H1 (cell line): ENCODE data around the gene HECTD1. TPM values are rescaled to one million over a fixed set of nuclear protein-coding genes. Genes with fewer than 3 reads are reported as not detected.

ENCODE experiments used
- CTCF ChIA-PET: fragments of 300-600 bp; sonication (Branson Sonifier 250); formaldehyde crosslinking; loops from one replicate; lab custom pipeline; 2021; ENCODE audit not compliant: partially characterized antibody; lab: Charles Lee
- POLR2A ChIA-PET: fragments of 300-600 bp; sonication (Branson Sonifier 250); formaldehyde crosslinking; loops from one replicate; lab custom pipeline; 2021; ENCODE audit warnings: inconsistent platforms; ENCODE audit not compliant: partially characterized antibody; lab: Charles Lee
- DNase-seq, 2 experiments: peaks; one replicate each; pipeline versions ENCODE4 v3.0.0 to v3.0.0-alpha.2; 2010 to 2022; ENCODE audit warnings: low spot score in 2 of 2, low read depth in 1 of 2, mixed read lengths in 1 of 2
- FAIRE-seq: peaks from 2 replicates; lab custom pipeline; 2011; peaks lifted over from hg19 to GRCh38; lab: Jason Lieb, UNC
- H2AFZ ChIP-seq: 2 replicates; pipeline ENCODE4 v1.8.1; 2012; ENCODE audit warnings: low read length, inconsistent platforms
- H2AK5ac ChIP-seq: 2 replicates; pipeline ENCODE4 v1.6.1; 2013; ENCODE audit warnings: low read depth, low read length
- H2BK120ac ChIP-seq: replicated peaks from 2 replicates; pipeline ENCODE3; 2013; ENCODE audit warnings: low read depth, low read length, inconsistent platforms
- H2BK12ac ChIP-seq: 2 replicates; pipeline ENCODE4 v1.6.1; 2013; ENCODE audit warnings: low read depth, low read length
- H2BK15ac ChIP-seq: 2 replicates; pipeline ENCODE4 v1.6.1; 2013; ENCODE audit warnings: low read length
- H2BK20ac ChIP-seq: 2 replicates; pipeline ENCODE4 v1.6.1; 2013; ENCODE audit warnings: low read length
- H2BK5ac ChIP-seq: 2 replicates; pipeline ENCODE4 v1.6.1; 2013; ENCODE audit warnings: low read depth, low read length
- H3K14ac ChIP-seq: 2 replicates; pipeline ENCODE4 v1.6.1; 2013; ENCODE audit warnings: inconsistent platforms; ENCODE audit not compliant: insufficient read length
- H3K18ac ChIP-seq: 2 replicates; pipeline ENCODE4 v1.6.1; 2013; ENCODE audit warnings: low read length; ENCODE audit errors: extremely low read depth
- H3K23ac ChIP-seq: 2 replicates; pipeline ENCODE4 v1.6.1; 2013; ENCODE audit warnings: inconsistent platforms; ENCODE audit not compliant: insufficient read length
- H3K23me2 ChIP-seq: 2 replicates; pipeline ENCODE4 v1.6.1; 2013; ENCODE audit warnings: low read depth, low read length
- H3K27ac ChIP-seq: 2 replicates; pipeline ENCODE4 v1.6.1; 2011; ENCODE audit warnings: low read depth, low read length, inconsistent platforms
- H3K27me3 ChIP-seq, 4 experiments: replicated peaks in 1 of 4; 1 replicate in 1 of 4; 2 replicates in 3 of 4; pipeline versions ENCODE4 v1.6.1 to v1.8.1; 2011 to 2013; ENCODE audit warnings: low read length in 3 of 4, mild to moderate bottlenecking in 3 of 4, inconsistent platforms in 2 of 4, mixed read lengths in 2 of 4, moderate library complexity in 1 of 4; ENCODE audit not compliant: control insufficient read depth in 3 of 4, insufficient read depth in 3 of 4; ENCODE audit errors: extremely low read depth in 1 of 4
- H3K36me3 ChIP-seq, 4 experiments: 2 replicates each; pipeline versions ENCODE4 v1.6.1 to v1.8.1; 2011 to 2013; ENCODE audit warnings: mild to moderate bottlenecking in 4 of 4, low read length in 3 of 4, moderate library complexity in 2 of 4, control low read depth in 1 of 4, inconsistent platforms in 1 of 4; ENCODE audit not compliant: insufficient read depth in 4 of 4, control insufficient read depth in 2 of 4
- H3K4ac ChIP-seq: replicated peaks from 2 replicates; pipeline ENCODE3; 2013; ENCODE audit warnings: low read length, low read depth, mixed read lengths, inconsistent platforms; ENCODE audit not compliant: insufficient read length
- H3K4me1 ChIP-seq, 4 experiments: replicated peaks in 1 of 4; 1 replicate in 1 of 4; 2 replicates in 3 of 4; pipeline versions ENCODE4 v1.6.1 to v1.8.1; 2011 to 2013; ENCODE audit warnings: low read length in 3 of 4, inconsistent platforms in 2 of 4, mixed read lengths in 1 of 4; ENCODE audit not compliant: insufficient read depth in 4 of 4, control insufficient read depth in 3 of 4
- H3K4me2 ChIP-seq, 2 experiments: 2 replicates each; pipeline versions ENCODE4 v1.6.1 to v1.8.1; 2011 to 2013; ENCODE audit warnings: low read depth in 2 of 2, low read length in 2 of 2, control low read depth in 1 of 2, inconsistent platforms in 1 of 2, mild to moderate bottlenecking in 1 of 2; ENCODE audit not compliant: insufficient read depth in 1 of 2
- H3K4me3 ChIP-seq, 4 experiments: fragments of 200-600, 300-600 bp in 1 of 4; sonication (generic), shearing (Covaris generic), sonication (Bioruptor Twin) in 1 of 4; 2 replicates each; pipeline versions ENCODE4 v1.5.1 to v1.8.1; 2011 to 2016; ENCODE audit warnings: low read length in 4 of 4, low read depth in 3 of 4, control low read depth in 2 of 4, inconsistent platforms in 2 of 4, mild to moderate bottlenecking in 2 of 4, mixed read lengths in 1 of 4, moderate library complexity in 1 of 4; ENCODE audit not compliant: insufficient read depth in 2 of 4; ENCODE audit errors: extremely low read depth in 1 of 4
- H3K56ac ChIP-seq: replicated peaks from 2 replicates; pipeline ENCODE3; 2013; ENCODE audit warnings: low read depth, mild to moderate bottlenecking, mixed read lengths, low read length, inconsistent platforms; ENCODE audit not compliant: insufficient read length
- H3K79me1 ChIP-seq: 2 replicates; pipeline ENCODE4 v1.6.1; 2013; ENCODE audit warnings: low read depth, low read length, control low read depth
- H3K79me2 ChIP-seq, 2 experiments: 2 replicates each; pipeline versions ENCODE4 v1.6.1 to v1.8.1; 2012 to 2013; ENCODE audit warnings: low read length in 2 of 2, mild to moderate bottlenecking in 2 of 2, inconsistent platforms in 1 of 2; ENCODE audit not compliant: insufficient read depth in 2 of 2, control insufficient read depth in 1 of 2
- H3K9ac ChIP-seq, 4 experiments: replicated peaks in 1 of 4; 1 replicate in 1 of 4; 2 replicates in 3 of 4; pipeline versions ENCODE4 v1.6.1 to v1.8.1; 2011 to 2013; ENCODE audit warnings: low read depth in 3 of 4, low read length in 3 of 4, control low read depth in 2 of 4, mild to moderate bottlenecking in 2 of 4, moderate library complexity in 2 of 4, inconsistent platforms in 1 of 4; ENCODE audit errors: extremely low read depth in 1 of 4
- H3K9me3 ChIP-seq, 2 experiments: 2 replicates each; pipeline versions ENCODE4 v1.6.1 to v1.8.1; 2012 to 2013; ENCODE audit warnings: mild to moderate bottlenecking in 2 of 2, moderate library complexity in 2 of 2, control low read depth in 1 of 2, inconsistent platforms in 1 of 2, low read depth in 1 of 2, low read length in 1 of 2, mixed read lengths in 1 of 2; ENCODE audit not compliant: insufficient read depth in 2 of 2
- H4K20me1 ChIP-seq, 2 experiments: replicated peaks in 1 of 2; 2 replicates each; pipeline versions ENCODE3 to v1.8.1; 2011 to 2013; ENCODE audit warnings: inconsistent platforms in 2 of 2, low read length in 2 of 2, mild to moderate bottlenecking in 1 of 2; ENCODE audit not compliant: insufficient read depth in 2 of 2, control insufficient read depth in 1 of 2
- H4K5ac ChIP-seq: 2 replicates; pipeline ENCODE4 v1.6.1; 2013; ENCODE audit warnings: low read length, low read depth, mixed read lengths, inconsistent platforms; ENCODE audit not compliant: insufficient read length
- H4K8ac ChIP-seq: 2 replicates; pipeline ENCODE4 v1.8.0; 2013; ENCODE audit warnings: mild to moderate bottlenecking, moderate library complexity, low read length, inconsistent platforms; ENCODE audit not compliant: insufficient read depth; ENCODE audit errors: extremely low read depth
- H4K91ac ChIP-seq: replicated peaks from 2 replicates; pipeline ENCODE3; 2013; ENCODE audit warnings: low read length, mixed read lengths, inconsistent platforms; ENCODE audit not compliant: insufficient read length
- EGR1 ChIP-seq: IDR thresholded peaks from 2 replicates; pipeline ENCODE4 v1.6.1; 2011; ENCODE audit warnings: low read depth, low read length, borderline replicate concordance
- MAX ChIP-seq: IDR thresholded peaks from 2 replicates; pipeline ENCODE4 v1.6.1; 2012; ENCODE audit warnings: inconsistent platforms
- POLR2AphosphoS5 ChIP-seq: IDR thresholded peaks from 2 replicates; pipeline ENCODE4 v1.6.1; 2011; ENCODE audit warnings: low read depth, low read length
- POU5F1 ChIP-seq: IDR thresholded peaks from 2 replicates; pipeline ENCODE4 v1.6.1; 2011; ENCODE audit warnings: low read depth, mild to moderate bottlenecking, low read length, moderate library complexity
- ZNF274 ChIP-seq: IDR thresholded peaks from 2 replicates; pipeline ENCODE4 v1.7.0; 2012; ENCODE audit warnings: low read length, borderline replicate concordance; ENCODE audit errors: extremely low read depth
- WGBS, 2 experiments: shearing (Covaris generic) in 1 of 2; methylation state at CpG; one replicate each; pipeline versions ENCODE4 v1.1.6 to v1.1.7; 2013 to 2015; ENCODE audit warnings: low lambda C conversion rate in 2 of 2, mixed read lengths in 2 of 2, inconsistent platforms in 1 of 2, low coverage in 1 of 2, missing lambda C conversion rate in 1 of 2; ENCODE audit not compliant: insufficient replicate concordance in 2 of 2, insufficient coverage in 1 of 2, insufficient read length in 1 of 2; ENCODE audit errors: extremely low coverage in 1 of 2, missing lambda C conversion rate in 1 of 2; 5-methylcytosine and 5-hydroxymethylcytosine counted together
- polyA plus RNA-seq, 7 experiments: library from polyadenylated mRNA; depleted of rRNA in 3 of 7; stranded (reverse) in 5 of 7; unstranded in 2 of 7; fragments of >200 nt in 5 of 7; fragments of 200-250 nt in 2 of 7; gene quantifications; 1 replicate in 5 of 7; 2 replicates in 1 of 7; 4 replicates in 1 of 7; pipeline versions ENCODE4 v1.2.1 to v1.2.3, GENCODE V29; 2011 to 2013; ENCODE audit warnings: missing spikeins in 2 of 7, mixed read lengths in 2 of 7
- total RNA-seq: library from RNA; stranded (reverse); fragmentation: NEBNext Ultra II Directional; extraction: Animal tissue kit (Norgen Biotek cat#: 25700); gene quantifications from 2 replicates; pipeline ENCODE4 v1.2.1, GENCODE V29; 2021

Gene HECTD1
- total and polyA plus RNA-seq, 2 of the 8 experiments (the other 6 are each of a cell fraction or from before 2014, with no cell fraction given) = 44.7 to 105 TPM

DNA sequence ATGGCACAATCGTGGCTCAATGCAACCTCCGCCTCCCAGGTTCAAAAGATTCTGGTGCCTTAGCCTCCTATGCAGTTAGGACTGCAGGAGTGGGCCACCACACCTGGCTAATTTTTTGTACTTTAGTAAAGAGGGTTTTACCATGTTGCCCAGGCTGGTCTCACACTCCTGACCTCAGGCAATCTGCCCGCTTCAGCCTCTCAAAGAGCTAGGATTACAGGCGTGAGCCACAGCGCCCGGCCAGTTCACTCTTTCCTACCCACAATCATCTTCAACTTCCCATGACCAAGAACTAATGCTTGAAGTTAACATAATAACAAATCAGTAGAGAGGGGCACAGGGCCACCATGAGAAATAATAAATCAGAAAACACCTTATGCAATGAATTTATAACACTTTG, 82.4 kb downstream of the HECTD1 start:
- DNase-seq (no peak), FAIRE-seq (no peak)
- Histone ChIP-seq H2AFZ (no peak overlapping the region), H2BK12ac (no peak overlapping the region), H3K4ac (no peak overlapping the region), H3K18ac (no peak overlapping the region), H3K79me2 (no peaks in the 10 kb centered on the region), H4K20me1 (peaks cover 0 to 4% of the 10 kb centered on the region in 2 experiments), H4K8ac (no peak overlapping the region), H2BK15ac (no peak overlapping the region), H3K14ac (no peak overlapping the region), H3K9ac (no peak overlapping the region), H3K23ac (no peak overlapping the region), H3K4me1 (peaks cover 3 to 12% (median 7%) of the 10 kb centered on the region in 4 experiments; a peak in 6 of 7 replicates), H3K9me3 (no peaks in the 10 kb centered on the region), H2AK5ac (no peak overlapping the region), H4K91ac (no peak overlapping the region), H3K36me3 (peaks cover 0 to 68% (median 23%) of the 10 kb centered on the region in 4 experiments; a peak in 7 of 8 replicates), H3K23me2 (no peaks in the 10 kb centered on the region), H3K4me2 (no peak overlapping the region), H2BK120ac (no peak overlapping the region), H4K5ac (no peak overlapping the region), H2BK20ac (no peak overlapping the region), H3K27me3 (no peaks in the 10 kb centered on the region), H3K79me1 (no peaks in the 10 kb centered on the region), H3K4me3 (no peak overlapping the region), H3K27ac (no peak overlapping the region), H3K56ac (no peak overlapping the region), H2BK5ac (no peak overlapping the region)
- no peak for TF ChIP-seq MAX
- TF ChIP-seq POLR2AphosphoS5 = no peak
- TF ChIP-seq POU5F1 = no peak
- no peak for TF ChIP-seq ZNF274
- no peak for TF ChIP-seq EGR1
- CTCF ChIA-PET = no interaction called here
- 94% methylated on average over 6 of the region's 6 CpGs; no CpG with 5 or more reads in 1 of the 2 experiments for WGBS, 2 experiments
- POLR2A ChIA-PET = no interaction called here
